GM12878 (cell line): ENCODE measurements around the gene RUNX3. TPM values are rescaled to one million over a fixed set of nuclear protein-coding genes. Genes with fewer than 3 reads are reported as not detected.

Source experiments
- ATAC-seq: fragments of 200-7000 bp; cut with Tn5 transposase; 3 replicates; pipeline ENCODE4 v1.9.1; 2020; ENCODE audit warnings: mild to moderate bottlenecking, moderate library complexity
- BruUV-seq: library from RNA; stranded (reverse); fragments of 400-500 nt; replicated peaks from 2 replicates; lab custom pipeline; 2021; lab: Mats Ljungman, UMichigan
- CTCF ChIA-PET: fragments of 300-600 bp; sonication (Branson Sonifier 250); formaldehyde crosslinking; extraction: SDS; loops from one replicate; lab custom pipeline; 2021; ENCODE audit warnings: inconsistent platforms; lab: Yijun Ruan, JAX
- POLR2A ChIA-PET: fragments of 350-600 bp; formaldehyde crosslinking; extraction: SDS; loops from one replicate; lab custom pipeline; 2021; ENCODE audit warnings: inconsistent platforms; lab: Charles Lee
- RAD21 ChIA-PET: fragments of 300-600 bp; sonication (Branson Sonifier 250); formaldehyde crosslinking; loops from one replicate; lab custom pipeline; 2023; ENCODE audit warnings: antibody characterized with exemption; ENCODE audit not compliant: unreplicated experiment; lab: Charles Lee
- SMC1A ChIA-PET: fragments of 300-600 bp; sonication (Branson Sonifier 250); formaldehyde crosslinking; loops from one replicate; lab custom pipeline; 2023; ENCODE audit not compliant: unreplicated experiment, uncharacterized antibody; lab: Charles Lee
- DNase-seq: peaks from one replicate; pipeline ENCODE4 v3.0.0-alpha.2; 2011; ENCODE audit warnings: low read depth, low spot score
- FAIRE-seq: peaks from 3 replicates; lab custom pipeline; 2011; peaks lifted over from hg19 to GRCh38; lab: Jason Lieb, UNC
- H2AFZ ChIP-seq: 2 replicates; pipeline ENCODE4 v1.6.0; 2011; ENCODE audit warnings: low read depth, low read length, control low read depth; ENCODE audit not compliant: control insufficient read depth
- H3K27ac ChIP-seq: 2 replicates; pipeline ENCODE4 v1.5.1; 2011; ENCODE audit warnings: control low read depth; ENCODE audit not compliant: control insufficient read depth, insufficient read depth
- H3K27me3 ChIP-seq, 2 experiments: replicated peaks in 1 of 2; 2 replicates each; pipeline versions ENCODE4 v1.6.0 to v1.6.1; 2011; ENCODE audit warnings: low read length in 1 of 2; ENCODE audit not compliant: control insufficient read depth in 2 of 2, insufficient read depth in 2 of 2
- H3K36me3 ChIP-seq, 2 experiments: 2 replicates each; pipeline ENCODE4 v1.5.1; 2011; ENCODE audit warnings: low read length in 1 of 2; ENCODE audit not compliant: control insufficient read depth in 2 of 2, insufficient read depth in 2 of 2
- H3K4me1 ChIP-seq: 2 replicates; pipeline ENCODE4 v1.6.1; 2011; ENCODE audit warnings: mild to moderate bottlenecking, low read length, moderate library complexity, mixed read lengths; ENCODE audit not compliant: control insufficient read depth, insufficient read depth
- H3K4me2 ChIP-seq: 2 replicates; pipeline ENCODE4 v1.6.0; 2011; ENCODE audit warnings: control low read depth; ENCODE audit not compliant: control insufficient read depth, insufficient read depth
- H3K4me3 ChIP-seq: fragments of 200-600 bp; sonication (generic); 2 replicates; pipeline ENCODE4 v1.5.1; 2016
- H3K79me2 ChIP-seq: 2 replicates; pipeline ENCODE4 v1.6.0; 2011; ENCODE audit warnings: low read length; ENCODE audit not compliant: control insufficient read depth, insufficient read depth
- H3K9ac ChIP-seq: 2 replicates; pipeline ENCODE4 v1.8.0; 2011; ENCODE audit warnings: low read length, control low read depth, mixed read lengths; ENCODE audit not compliant: control insufficient read depth, insufficient read depth
- H3K9me3 ChIP-seq: replicated peaks from 3 replicates; pipeline ENCODE4 v1.5.1; 2011; ENCODE audit warnings: mild to moderate bottlenecking, low read length; ENCODE audit not compliant: control insufficient read depth, insufficient read depth
- H4K20me1 ChIP-seq: 2 replicates; pipeline ENCODE4 v1.6.0; 2011; ENCODE audit not compliant: control insufficient read depth, insufficient read depth
- BCLAF1 ChIP-seq: fragments of 450-650 bp; IDR thresholded peaks from 2 replicates; pipeline ENCODE4 v1.6.1; 2017; ENCODE audit warnings: antibody characterized with exemption, mild to moderate bottlenecking, moderate library complexity
- CHD2 ChIP-seq: IDR thresholded peaks from 2 replicates; pipeline ENCODE4 v1.6.1; 2011; ENCODE audit warnings: low read depth, low read length, improper control_type of control experiment, borderline replicate concordance
- CREB1 ChIP-seq: IDR thresholded peaks from 2 replicates; pipeline ENCODE4 v1.6.1; 2012; ENCODE audit warnings: low read depth, mild to moderate bottlenecking, inconsistent platforms
- CREM ChIP-seq: IDR thresholded peaks from 2 replicates; pipeline ENCODE4 v1.6.1; 2014; ENCODE audit warnings: antibody characterized with exemption, low read depth
- DPF2 ChIP-seq: fragments of 450-650 bp; IDR thresholded peaks from 2 replicates; pipeline ENCODE4 v1.6.1; 2017; ENCODE audit warnings: mild to moderate bottlenecking
- EED ChIP-seq: sonication (generic); IDR thresholded peaks from 2 replicates; pipeline ENCODE4 v1.6.1; 2016; ENCODE audit warnings: antibody characterized with exemption, low read depth
- NFYB ChIP-seq: IDR thresholded peaks from 2 replicates; pipeline ENCODE4 v1.6.1; 2011; ENCODE audit warnings: low read depth, mild to moderate bottlenecking, low read length, improper control_type of control experiment, moderate library complexity; ENCODE audit not compliant: insufficient read depth
- PKNOX1 ChIP-seq: fragments of 450-650 bp; IDR thresholded peaks from 2 replicates; pipeline ENCODE4 v1.6.1; 2016; ENCODE audit warnings: mild to moderate bottlenecking
- RAD21 ChIP-seq: IDR thresholded peaks from 2 replicates; pipeline ENCODE4 v1.6.1; 2011; ENCODE audit warnings: mild to moderate bottlenecking, low read depth, low read length, moderate library complexity; ENCODE audit not compliant: insufficient read depth
- SMARCA5 ChIP-seq: fragments of 450-650 bp; IDR thresholded peaks from 2 replicates; pipeline ENCODE4 v1.6.1; 2017; ENCODE audit warnings: mild to moderate bottlenecking
- WRNIP1 ChIP-seq: IDR thresholded peaks from 2 replicates; pipeline ENCODE4 v1.6.1; 2011; ENCODE audit warnings: low read depth, low read length, improper control_type of control experiment, borderline replicate concordance
- YY1 ChIP-seq: IDR thresholded peaks from 2 replicates; pipeline ENCODE4 v1.6.1; 2011; ENCODE audit warnings: low read depth, mild to moderate bottlenecking, low read length
- ZNF217 ChIP-seq: fragments of 450-650 bp; IDR thresholded peaks from 2 replicates; pipeline ENCODE4 v1.6.1; 2017; ENCODE audit warnings: antibody characterized with exemption, mild to moderate bottlenecking
- ZNF687 ChIP-seq: fragments of 450-650 bp; IDR thresholded peaks from 2 replicates; pipeline ENCODE4 v1.6.1; 2017; ENCODE audit warnings: mild to moderate bottlenecking, moderate library complexity
- ZZZ3 ChIP-seq: IDR thresholded peaks from 2 replicates; pipeline ENCODE4 v1.6.1; 2011; ENCODE audit warnings: low read depth; ENCODE audit not compliant: control insufficient read depth, insufficient read length
- WGBS: methylation state at CpG from one replicate; pipeline ENCODE4 v1.1.6; 2016; ENCODE audit warnings: low lambda C conversion rate; ENCODE audit not compliant: insufficient replicate concordance, insufficient coverage; ENCODE audit errors: missing lambda C conversion rate; 5-methylcytosine and 5-hydroxymethylcytosine counted together
- in situ Hi-C: fragments of 300-500 bp; cut with MboI; formaldehyde crosslinking; loops from 9 replicates; pipeline ENCODE4 v1.14.3; 2018; ENCODE audit warnings: mixed read lengths
- intact Hi-C: fragments of 100-400 bp; cut with micrococcal nuclease; formaldehyde crosslinking; loops from one replicate; pipeline ENCODE4 v1.14.2; 2022; ENCODE audit not compliant: unreplicated experiment
- polyA plus RNA-seq, 11 experiments: library from polyadenylated mRNA; depleted of rRNA in 4 of 11; unstranded in 6 of 11; stranded (reverse) in 5 of 11; fragments of >200 nt; fragmentation: Nextera tagmentation in 4 of 11; fragmentation: Illumina TruSeq in 1 of 11; extraction: Ambion mirVana in 4 of 11; extraction: Trizol in 1 of 11; gene quantifications; 1 replicate in 1 of 11; 2 replicates in 10 of 11; pipeline versions ENCODE4 v1.2.1 to v1.2.3, GENCODE V29; 2011 to 2016; ENCODE audit warnings: inconsistent platforms in 2 of 11, missing spikeins in 2 of 11, low read depth in 1 of 11
- total RNA-seq, 4 experiments: library from RNA; depleted of rRNA in 3 of 4; stranded (reverse); fragments of >200 nt in 3 of 4; fragmentation: Illumina TruSeq in 1 of 4; extraction: Trizol in 1 of 4; gene quantifications; 2 replicates each; pipeline versions ENCODE4 v1.2.1 to v1.2.3, GENCODE V29; 2013 to 2021

The RUNX3 gene
- total and polyA plus RNA-seq, 10 of the 15 experiments (the other 5 are each of a cell fraction or from before 2014, with no cell fraction given) = 19.0 to 151 (median 31.4) TPM

- ChIA-PET SMC1A (interaction anchor here (0.8 to 23.9 kb wide), 12 partner anchors 8 to 167 kb away, joined by 3 to 391 read pairs (median 6); no protein-coding TSS in a partner anchor), CTCF (interaction anchor here (0.7 to 20.9 kb wide), 10 partner anchors 10 to 167 kb away, joined by 3 to 314 read pairs (median 8); no protein-coding TSS in a partner anchor), RAD21 (interaction anchor here (1.0 to 7.3 kb wide), 12 partner anchors 8 to 271 kb away, joined by 3 to 99 read pairs (median 12); no protein-coding TSS in a partner anchor), POLR2A (interaction anchor here (0.6 to 3.0 kb wide), 15 partner anchors 8 to 307 kb away, joined by 3 to 15 read pairs (median 4); no protein-coding TSS in a partner anchor)
- H3K9ac ChIP-seq = peak overlapping the region; percentile 30; the same call in 1 of the 2 replicates
- 43% methylated on average over 16 of the region's 16 CpGs for WGBS
- ATAC-seq (no peak), DNase-seq (no peak), FAIRE-seq (peak; percentile 52)
- H3K9me3 ChIP-seq = no peaks in the 10 kb centered on the region
- H3K4me2 ChIP-seq = peak overlapping the region; percentile 76
- in situ Hi-C loops = no loop called here
- H4K20me1 ChIP-seq = peaks cover 3% of the 10 kb centered on the region; the same call in 1 of the 2 replicates
- intact Hi-C loops = loop anchor here (2.0 to 5.0 kb wide), 2 partner anchors 30 to 87 kb away; no protein-coding TSS in a partner anchor
- peaks cover 12 to 27% of the 10 kb centered on the region in 2 experiments for H3K36me3 ChIP-seq
- H3K27me3 ChIP-seq = no peaks in the 10 kb centered on the region
- BruUV-seq = no TSS peak
- peaks cover 52% of the 10 kb centered on the region for H3K4me1 ChIP-seq
- H3K4me3 ChIP-seq = 0 out of 2 replicates have a peak overlapping the region, but pooled peaks have one; percentile 14
- H3K27ac ChIP-seq = peak overlapping the region; percentile 61
- H3K79me2 ChIP-seq = peaks cover 96% of the 10 kb centered on the region
- H2AFZ ChIP-seq = no peak overlapping the region
- TF ChIP-seq ZNF217 (no peak), EED (no peak), WRNIP1 (no peak), NFYB (no peak), ZZZ3 (no peak), DPF2 (no peak), CHD2 (no peak), BCLAF1 (no peak), SMARCA5 (peak; percentile 65), RAD21 (no peak), PKNOX1 (no peak), ZNF687 (peak; percentile 51; the same call in 1 of the 2 replicates), YY1 (no peak), CREB1 (no peak), CREM (no peak)
These were observed 4.5 kb upstream of the RUNX3 start for GRCh38 chr1:24934310-24935195.
